PFSK-1 (cell line): ENCODE data around the gene RXFP3.

Experiments used
- POLR2AphosphoS5 ChIP-seq: IDR thresholded peaks from 2 replicates; pipeline ENCODE4 v1.6.1; 2012; ENCODE audit warnings: low read depth, mild to moderate bottlenecking, control low read depth, low read length, moderate library complexity
- REST ChIP-seq, 2 experiments: IDR thresholded peaks; 2 replicates each; pipeline versions ENCODE4 v1.6.1 to v1.8.0; 2011 to 2012; ENCODE audit warnings: low read depth in 2 of 2, low read length in 2 of 2, control low read depth in 1 of 2, inconsistent platforms in 1 of 2, mild to moderate bottlenecking in 1 of 2, moderate library complexity in 1 of 2; ENCODE audit not compliant: insufficient read depth in 1 of 2

GRCh38 chr5:33968211-33969005, 32.2 kb downstream of the RXFP3 start:
- TF ChIP-seq POLR2AphosphoS5 (no peak), REST (IDR thresholded peaks at IDR 0.05; ENCODE audit: insufficient read depth in 1 of 2, low read depth in 2 of 2, low read length in 2 of 2) (no peak)
